Activated T-cell treated with anti-CD3 and anti-CD28 coated beads, Interleukin-2, amount 50 U/mL, for 4 hours (primary cell): ENCODE measurements around the gene CCL15. TPM values are rescaled to one million over a fixed set of nuclear protein-coding genes. Genes with fewer than 3 reads are reported as not detected.
"Not testable (repeated sequence)": the region's sequence is repeated elsewhere in the genome, so short reads cannot be mapped to it uniquely, and the experiment has no call there.

ENCODE experiments used
- ATAC-seq, 2 donors: fragments of 200-7000 bp; cut with Tn5 transposase; one replicate each; pipeline ENCODE4 v1.10.0; 2021
- DNase-seq: peaks from one replicate; pipeline ENCODE4 v3.0.0-alpha.2; 2020
- H3K27me3 Mint-ChIP-seq: one replicate; pipeline ENCODE4 v1.8.0; 2021; ENCODE audit warnings: low read depth, mixed read lengths
- H3K36me3 Mint-ChIP-seq: one replicate; pipeline ENCODE4 v1.8.0; 2022; ENCODE audit warnings: mixed read lengths; ENCODE audit not compliant: insufficient read depth
- H3K4me1 Mint-ChIP-seq: one replicate; pipeline ENCODE4 v1.8.0; 2021; ENCODE audit warnings: low read depth, mixed read lengths
- H3K4me3 Mint-ChIP-seq: one replicate; pipeline ENCODE4 v1.8.0; 2021; ENCODE audit warnings: mild to moderate bottlenecking, moderate library complexity, mixed read lengths
- H3K9me3 Mint-ChIP-seq: one replicate; pipeline ENCODE4 v1.8.0; 2021; ENCODE audit warnings: mixed read lengths
- total RNA-seq, 3 donors: library from RNA; stranded (reverse); gene quantifications; one replicate each; pipeline ENCODE4 v1.2.1, GENCODE V29; 2021

The CCL15 gene
- total RNA-seq, 3 donors from 2014 or later, result not detected

- H3K27me3 Mint-ChIP-seq, result peaks cover 9% of the 10 kb centered on the region
- no peak overlapping the region for H3K4me3 Mint-ChIP-seq
- H3K9me3 Mint-ChIP-seq, result no peaks in the 10 kb centered on the region
- ATAC-seq (no peak), DNase-seq (no peak)
- no peaks in the 10 kb centered on the region for H3K36me3 Mint-ChIP-seq
- peaks cover 11% of the 10 kb centered on the region for H3K4me1 Mint-ChIP-seq
Measured at GRCh38 chr17:36008998-36009665, 7.8 kb upstream of the CCL15 start.

GRCh38 chr17:36004594-36005108, 3.3 kb upstream of the CCL15 start:
- DNase-seq (no peak), ATAC-seq (no peak)
- H3K4me1 Mint-ChIP-seq, result peaks cover 6% of the 10 kb centered on the region
- no peak overlapping the region for H3K4me3 Mint-ChIP-seq
- H3K27me3 Mint-ChIP-seq, result no peaks in the 10 kb centered on the region
- no peaks in the 10 kb centered on the region for H3K9me3 Mint-ChIP-seq
- H3K36me3 Mint-ChIP-seq, result no peaks in the 10 kb centered on the region

DNA sequence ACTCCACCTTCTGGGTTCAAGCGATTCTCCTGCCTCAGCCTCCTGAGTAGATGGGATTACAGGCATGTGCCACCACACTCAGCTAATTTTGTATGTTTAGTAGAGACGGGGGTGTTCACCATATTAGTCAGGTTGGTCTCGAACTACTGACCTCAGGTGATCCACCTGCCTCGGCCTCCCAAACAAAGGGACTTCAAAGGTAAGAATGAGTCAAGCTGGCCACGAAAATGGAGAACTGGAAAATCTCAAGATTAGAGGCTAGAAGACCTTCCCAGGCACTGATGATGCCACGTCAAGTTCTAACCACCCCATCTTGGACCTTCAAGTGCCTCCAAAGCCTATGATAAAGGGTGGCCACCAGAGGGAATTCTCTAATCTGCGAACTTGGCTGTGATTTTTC, 1.3 kb upstream of the CCL15 start:
- Mint-ChIP-seq H3K9me3 (no peaks in the 10 kb centered on the region), H3K36me3 (no peaks in the 10 kb centered on the region), H3K27me3 (peaks cover 3% of the 10 kb centered on the region), H3K4me1 (peaks cover 6% of the 10 kb centered on the region), H3K4me3 (no peak overlapping the region)
- DNase-seq (no peak), ATAC-seq (no peak)

DNA sequence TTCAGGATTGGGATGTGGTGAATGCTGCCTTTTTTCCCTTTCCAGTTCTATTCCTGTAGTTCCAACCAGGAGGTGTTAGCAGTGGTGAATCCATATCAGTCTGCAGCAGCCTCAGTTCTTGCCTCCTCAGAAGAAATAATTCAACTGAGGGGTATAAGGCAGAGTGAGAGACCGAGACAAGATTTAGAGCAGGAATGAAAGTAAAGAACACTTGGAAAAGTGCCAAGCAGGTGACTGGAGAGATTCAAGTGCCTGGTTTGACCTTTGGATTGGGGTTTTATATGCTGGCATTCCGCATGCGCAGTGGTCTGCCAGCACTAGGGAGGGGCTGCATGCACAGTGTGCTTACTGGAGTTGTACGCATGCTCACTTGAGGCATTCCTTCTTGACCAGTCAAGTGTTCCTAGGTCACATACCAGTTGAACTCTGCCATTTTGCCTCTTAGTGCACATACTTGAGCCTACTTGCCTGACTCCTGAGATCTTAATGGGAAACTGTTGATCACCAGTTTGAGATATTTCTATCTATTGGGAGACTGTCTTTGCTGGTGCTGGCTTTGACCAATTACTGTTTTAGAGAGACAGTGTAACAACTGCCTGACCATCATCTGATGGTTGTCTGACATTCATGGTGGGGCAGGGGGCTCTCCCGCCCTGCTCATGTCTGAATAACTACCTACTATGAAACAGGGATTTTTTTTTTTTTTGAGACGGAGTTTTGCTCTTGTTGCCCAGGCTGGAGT, 680 bp upstream of the CCL15 start:
- ATAC-seq (no peak), DNase-seq (no peak)
- Mint-ChIP-seq H3K4me3 (no peak overlapping the region), H3K36me3 (no peaks in the 10 kb centered on the region), H3K27me3 (peaks cover 3% of the 10 kb centered on the region), H3K9me3 (no peaks in the 10 kb centered on the region), H3K4me1 (peaks cover 6% of the 10 kb centered on the region)

DNA sequence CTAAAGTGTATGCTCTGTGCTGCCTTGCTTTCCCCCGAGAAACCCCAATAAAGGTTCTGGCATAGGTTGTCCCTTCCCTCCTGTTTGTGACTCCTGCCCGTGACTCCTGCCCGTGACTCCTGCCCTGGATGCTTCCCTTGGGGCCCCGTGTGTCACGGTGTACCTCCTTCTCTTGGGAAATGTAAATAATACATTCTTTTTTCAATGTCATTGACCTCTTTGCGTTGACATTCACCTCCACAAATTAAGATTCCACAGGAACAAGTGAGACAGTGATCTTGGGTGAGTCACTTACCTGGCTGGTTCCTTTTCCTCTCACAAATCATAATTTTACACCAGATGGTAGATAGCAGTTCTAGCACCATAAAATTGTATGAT, 632 bp downstream of the CCL15 start:
- peaks cover 6% of the 10 kb centered on the region for H3K4me1 Mint-ChIP-seq
- no peak for DNase-seq
- ATAC-seq, result no peak
- H3K9me3 Mint-ChIP-seq, result no peaks in the 10 kb centered on the region
- peaks cover 3% of the 10 kb centered on the region for H3K27me3 Mint-ChIP-seq
- H3K36me3 Mint-ChIP-seq, result no peaks in the 10 kb centered on the region
- no peak overlapping the region for H3K4me3 Mint-ChIP-seq

- no peaks in the 10 kb centered on the region for H3K4me1 Mint-ChIP-seq
- H3K9me3 Mint-ChIP-seq, result no peaks in the 10 kb centered on the region
- ATAC-seq, result no peak
- H3K36me3 Mint-ChIP-seq, result no peaks in the 10 kb centered on the region
- DNase-seq, result no peak
- H3K27me3 Mint-ChIP-seq, result peaks cover 5% of the 10 kb centered on the region
- no peak overlapping the region for H3K4me3 Mint-ChIP-seq
Measured at GRCh38 chr17:35998756-35999155, 2.6 kb downstream of the CCL15 start.

DNA sequence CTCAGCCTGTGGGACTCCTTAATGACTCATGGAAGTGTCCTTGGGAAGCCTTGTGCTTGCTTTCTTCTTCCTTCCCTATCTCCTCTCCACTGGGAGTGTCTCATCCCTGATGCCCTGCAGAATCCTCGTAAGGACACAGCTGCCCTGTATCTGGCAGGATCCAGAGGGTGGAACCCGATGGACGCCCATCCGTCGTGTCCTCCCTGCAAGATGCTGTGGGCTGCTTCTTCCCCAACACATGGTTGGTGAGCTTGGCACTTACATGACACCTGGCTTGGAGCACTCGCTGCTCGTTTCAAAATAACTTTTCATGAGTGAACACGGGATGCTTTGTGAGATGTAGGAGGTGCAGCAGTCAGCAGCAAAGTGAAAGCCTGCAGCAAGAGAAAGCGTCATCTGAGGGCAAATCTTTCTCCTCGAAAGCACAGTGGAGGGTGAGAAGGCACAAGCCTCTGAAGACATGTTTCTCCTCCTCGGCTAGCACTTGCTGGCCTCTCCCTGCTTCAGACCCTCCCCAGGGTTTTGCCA, 3.3 kb downstream of the CCL15 start:
- Mint-ChIP-seq H3K4me1 (no peaks in the 10 kb centered on the region), H3K36me3 (no peaks in the 10 kb centered on the region), H3K4me3 (no peak overlapping the region), H3K9me3 (no peaks in the 10 kb centered on the region), H3K27me3 (peaks cover 5% of the 10 kb centered on the region)
- ATAC-seq (no peak), DNase-seq (no peak)

- not testable (repeated sequence) for H3K36me3 Mint-ChIP-seq, H3K4me1 Mint-ChIP-seq, ATAC-seq, H3K4me3 Mint-ChIP-seq, H3K9me3 Mint-ChIP-seq, DNase-seq
- H3K27me3 Mint-ChIP-seq, result peaks cover 17% of the 10 kb centered on the region
Measured at GRCh38 chr17:35995346-35995745, 6.0 kb downstream of the CCL15 start.

GRCh38 chr17:35991075-35991474, 10.3 kb downstream of the CCL15 start:
- H3K9me3 Mint-ChIP-seq, result peaks cover 3% of the 10 kb centered on the region
- ATAC-seq (no peak), DNase-seq (no peak)
- H3K36me3 Mint-ChIP-seq, result no peaks in the 10 kb centered on the region
- H3K4me1 Mint-ChIP-seq, result no peaks in the 10 kb centered on the region
- peaks cover 15% of the 10 kb centered on the region for H3K27me3 Mint-ChIP-seq
- H3K4me3 Mint-ChIP-seq, result no peak overlapping the region

DNA sequence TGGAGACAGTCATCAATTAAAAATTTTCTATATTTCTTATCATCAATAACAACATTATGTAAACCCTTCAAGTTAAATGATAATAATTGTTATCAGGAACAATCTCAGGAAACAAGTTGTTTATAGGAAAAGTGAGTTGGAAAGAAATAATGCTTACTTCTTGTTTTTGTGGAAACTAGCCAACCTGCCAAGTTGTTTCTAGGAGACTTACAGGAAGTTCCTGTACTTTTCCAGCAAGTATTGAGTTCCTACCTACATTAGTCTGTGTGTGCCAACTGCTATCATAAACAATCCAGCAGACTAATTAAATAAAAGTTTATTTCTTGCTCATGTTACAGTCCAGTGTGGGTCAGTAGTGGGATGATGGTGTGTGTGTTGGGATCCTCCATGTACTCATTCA, 13.2 kb downstream of the CCL15 start:
- peaks cover 3% of the 10 kb centered on the region for H3K9me3 Mint-ChIP-seq
- H3K27me3 Mint-ChIP-seq, result peaks cover 12% of the 10 kb centered on the region
- ATAC-seq (no peak), DNase-seq (no peak)
- no peaks in the 10 kb centered on the region for H3K4me1 Mint-ChIP-seq
- no peaks in the 10 kb centered on the region for H3K36me3 Mint-ChIP-seq
- no peak overlapping the region for H3K4me3 Mint-ChIP-seq

DNA sequence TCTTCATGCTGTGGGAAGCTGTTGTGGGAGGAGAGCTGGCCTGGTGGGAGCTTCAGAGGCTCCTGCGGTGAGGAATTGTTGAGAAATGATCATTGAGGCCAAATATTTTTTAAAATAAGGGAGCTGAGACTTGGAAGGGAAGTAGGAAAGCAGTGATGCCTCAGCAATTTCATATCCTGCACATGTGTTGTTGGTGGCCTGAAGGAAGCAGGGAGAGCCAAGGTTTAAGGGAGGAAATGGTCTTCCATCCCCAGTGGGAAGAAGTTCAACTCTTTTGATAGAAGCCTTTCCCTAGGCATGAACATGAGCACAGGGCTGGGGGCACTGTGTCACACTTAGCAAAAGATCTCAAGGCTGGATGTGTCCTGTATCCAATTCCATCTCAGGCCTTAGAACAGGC, 14.7 kb downstream of the CCL15 start, which contains the start of gene CCL14:
Gene CCL14, minus strand, starts transcription at position 87 of the 400 bp plus-strand sequence. Its CDS starts 80 bp downstream, at position 7.
- ATAC-seq, result no peak
- no peak within 1 kb of the TSS for H3K4me3 Mint-ChIP-seq
- peaks cover under 1% of the 10 kb centered on the region for H3K27me3 Mint-ChIP-seq
- no peaks in the 10 kb centered on the region for H3K4me1 Mint-ChIP-seq
- peaks cover 3% of the 10 kb centered on the region for H3K9me3 Mint-ChIP-seq
- H3K36me3 Mint-ChIP-seq, result no peaks in the 10 kb centered on the region
- DNase-seq, result no peak

- H3K4me1 Mint-ChIP-seq, result no peaks in the 10 kb centered on the region
- ATAC-seq (no peak), DNase-seq (no peak)
- H3K36me3 Mint-ChIP-seq, result no peaks in the 10 kb centered on the region
- no peaks in the 10 kb centered on the region for H3K9me3 Mint-ChIP-seq
- no peaks in the 10 kb centered on the region for H3K27me3 Mint-ChIP-seq
- H3K4me3 Mint-ChIP-seq, result no peak overlapping the region
Measured at GRCh38 chr17:35984140-35984539, 17.2 kb downstream of the CCL15 start.

- DNase-seq (no peak), ATAC-seq (no peak)
- H3K27me3 Mint-ChIP-seq, result peaks cover 3% of the 10 kb centered on the region
- H3K4me3 Mint-ChIP-seq, result no peak overlapping the region
- H3K4me1 Mint-ChIP-seq, result no peaks in the 10 kb centered on the region
- no peaks in the 10 kb centered on the region for H3K36me3 Mint-ChIP-seq
- H3K9me3 Mint-ChIP-seq, result no peaks in the 10 kb centered on the region
Measured at GRCh38 chr17:35982409-35983191, 18.8 kb downstream of the CCL15 start.

- DNase-seq, result no peak
- ATAC-seq, result no peak
- Mint-ChIP-seq H3K27me3 (peaks cover 3% of the 10 kb centered on the region), H3K36me3 (no peaks in the 10 kb centered on the region), H3K4me1 (no peaks in the 10 kb centered on the region), H3K4me3 (no peak overlapping the region), H3K9me3 (no peaks in the 10 kb centered on the region)
Measured at GRCh38 chr17:35981908-35982330, 19.4 kb downstream of the CCL15 start.
